ENCODE measurements around the gene MYO3B.
A peak's percentile ranks its signal among the peaks of the same experiment; 100 is the strongest.

The MYO3B gene

DNA sequence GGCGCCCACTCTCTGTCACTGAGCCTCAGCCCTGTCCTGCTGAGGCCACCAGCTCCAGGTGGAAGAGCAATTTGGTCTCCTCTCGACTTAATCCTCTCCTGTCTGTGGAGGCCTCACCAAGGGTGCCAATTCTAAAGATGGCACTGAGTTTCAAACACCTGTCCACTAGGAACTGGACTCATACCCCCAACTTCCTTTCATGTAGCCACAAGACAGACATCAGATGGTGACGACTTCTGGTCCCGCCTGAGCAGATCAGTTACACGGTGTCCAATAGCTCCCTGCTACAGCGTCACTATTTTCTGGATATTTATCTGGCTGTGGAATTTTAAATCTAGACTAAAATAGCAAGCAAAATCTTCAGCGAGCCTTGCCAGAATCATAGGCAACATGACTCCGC is 512.7 kb downstream of the MYO3B start:
- no peak for DNase-seq (ENCODE audit: low read depth)
- H3K4me3 ChIP-seq (ENCODE audit: low read depth, low read length): no peak overlapping the region
- TF ChIP-seq POLR2A (IDR thresholded peaks at IDR 0.05; ENCODE audit: extremely low read depth, insufficient read length) (no peak), MYC (IDR thresholded peaks at IDR 0.05; ENCODE audit: low read depth, low read length) (no peak)
- TF ChIP-seq, protein P1, sequence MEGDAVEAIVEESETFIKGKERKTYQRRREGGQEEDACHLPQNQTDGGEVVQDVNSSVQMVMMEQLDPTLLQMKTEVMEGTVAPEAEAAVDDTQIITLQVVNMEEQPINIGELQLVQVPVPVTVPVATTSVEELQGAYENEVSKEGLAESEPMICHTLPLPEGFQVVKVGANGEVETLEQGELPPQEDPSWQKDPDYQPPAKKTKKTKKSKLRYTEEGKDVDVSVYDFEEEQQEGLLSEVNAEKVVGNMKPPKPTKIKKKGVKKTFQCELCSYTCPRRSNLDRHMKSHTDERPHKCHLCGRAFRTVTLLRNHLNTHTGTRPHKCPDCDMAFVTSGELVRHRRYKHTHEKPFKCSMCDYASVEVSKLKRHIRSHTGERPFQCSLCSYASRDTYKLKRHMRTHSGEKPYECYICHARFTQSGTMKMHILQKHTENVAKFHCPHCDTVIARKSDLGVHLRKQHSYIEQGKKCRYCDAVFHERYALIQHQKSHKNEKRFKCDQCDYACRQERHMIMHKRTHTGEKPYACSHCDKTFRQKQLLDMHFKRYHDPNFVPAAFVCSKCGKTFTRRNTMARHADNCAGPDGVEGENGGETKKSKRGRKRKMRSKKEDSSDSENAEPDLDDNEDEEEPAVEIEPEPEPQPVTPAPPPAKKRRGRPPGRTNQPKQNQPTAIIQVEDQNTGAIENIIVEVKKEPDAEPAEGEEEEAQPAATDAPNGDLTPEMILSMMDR (IDR thresholded peaks at IDR 0.05; ENCODE audit: low read depth, low read length): no peak
- TF ChIP-seq, protein P2, sequence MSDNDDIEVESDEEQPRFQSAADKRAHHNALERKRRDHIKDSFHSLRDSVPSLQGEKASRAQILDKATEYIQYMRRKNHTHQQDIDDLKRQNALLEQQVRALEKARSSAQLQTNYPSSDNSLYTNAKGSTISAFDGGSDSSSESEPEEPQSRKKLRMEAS (IDR thresholded peaks at IDR 0.05; ENCODE audit: low read depth, low read length): no peak

DNA sequence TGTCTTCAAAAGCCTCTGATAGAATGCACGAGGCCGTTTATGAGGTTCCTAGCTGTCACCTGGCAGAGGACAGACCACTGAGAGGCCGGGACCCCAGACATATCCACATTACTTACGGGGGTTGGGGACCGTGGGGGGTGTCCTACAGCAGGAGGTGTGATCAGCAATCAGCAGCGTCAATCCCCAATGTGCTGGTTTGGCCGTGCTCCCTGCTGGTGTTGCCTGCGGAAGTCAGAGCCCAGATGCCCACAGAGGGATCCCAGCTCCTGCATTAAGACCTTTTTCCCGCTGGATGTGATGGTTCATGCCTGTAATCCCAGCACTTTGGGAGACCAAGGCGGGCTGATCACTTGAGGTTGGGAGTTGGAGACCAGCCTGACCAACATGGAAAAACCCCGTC is 516.4 kb downstream of the MYO3B start:
- TF ChIP-seq MYC (IDR thresholded peaks at IDR 0.05; ENCODE audit: low read depth, low read length): no peak
- TF ChIP-seq, protein P2 (IDR thresholded peaks at IDR 0.05; ENCODE audit: low read depth, low read length): no peak
- TF ChIP-seq, protein P1 (IDR thresholded peaks at IDR 0.05; ENCODE audit: low read depth, low read length): no peak
- no peak for TF ChIP-seq POLR2A (IDR thresholded peaks at IDR 0.05; ENCODE audit: extremely low read depth, insufficient read length)
- no peak overlapping the region for H3K4me3 ChIP-seq (ENCODE audit: low read depth, low read length)
- no peak for DNase-seq (ENCODE audit: low read depth)

DNA sequence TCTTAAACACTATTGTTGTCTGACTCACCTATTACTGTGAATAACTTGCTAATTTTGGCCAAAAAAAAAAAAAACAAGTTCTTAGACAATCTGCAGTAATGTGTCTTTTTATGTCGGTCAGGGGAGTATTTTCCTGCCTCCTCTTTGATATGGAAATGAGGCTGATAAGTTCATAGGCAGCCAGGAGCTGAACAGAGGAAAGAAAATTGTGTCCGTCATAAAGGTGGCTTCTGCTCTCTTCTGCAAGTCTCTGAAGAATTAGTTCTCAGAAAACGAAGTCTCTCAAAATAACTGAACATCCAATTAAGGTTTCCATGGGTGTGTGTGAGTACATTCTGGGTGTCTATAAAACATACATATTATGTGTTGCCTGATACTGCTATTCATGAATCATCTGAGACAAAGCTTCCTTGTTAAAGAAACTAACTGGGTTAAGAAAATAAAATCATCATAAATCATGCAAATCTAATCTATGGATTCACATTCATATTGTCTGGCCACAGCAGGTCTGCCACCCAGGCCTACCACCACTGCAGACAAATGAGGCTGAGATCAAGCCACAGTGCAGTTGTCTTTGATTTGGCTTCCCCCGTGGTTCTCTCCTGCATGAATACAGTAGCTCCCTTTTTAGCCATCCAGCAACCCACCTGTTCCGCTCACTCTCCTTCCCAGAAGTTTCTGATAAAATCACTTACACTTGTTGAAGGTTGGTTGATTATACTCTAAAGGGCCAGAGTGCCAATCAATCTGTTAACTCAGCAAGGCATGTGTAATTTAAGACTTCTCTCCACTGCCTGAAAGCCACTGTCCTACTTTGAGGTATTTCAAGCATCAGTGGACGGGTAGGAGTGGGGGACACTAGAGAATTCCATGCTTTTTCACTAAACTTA is 517.8 kb downstream of the MYO3B start:
- no peak overlapping the region for H3K4me3 ChIP-seq (ENCODE audit: low read depth, low read length)
- TF ChIP-seq, protein P1 (IDR thresholded peaks at IDR 0.05; ENCODE audit: low read depth, low read length): no peak
- TF ChIP-seq MYC (IDR thresholded peaks at IDR 0.05; ENCODE audit: low read depth, low read length): no peak
- no peak for DNase-seq (ENCODE audit: low read depth)

DNA sequence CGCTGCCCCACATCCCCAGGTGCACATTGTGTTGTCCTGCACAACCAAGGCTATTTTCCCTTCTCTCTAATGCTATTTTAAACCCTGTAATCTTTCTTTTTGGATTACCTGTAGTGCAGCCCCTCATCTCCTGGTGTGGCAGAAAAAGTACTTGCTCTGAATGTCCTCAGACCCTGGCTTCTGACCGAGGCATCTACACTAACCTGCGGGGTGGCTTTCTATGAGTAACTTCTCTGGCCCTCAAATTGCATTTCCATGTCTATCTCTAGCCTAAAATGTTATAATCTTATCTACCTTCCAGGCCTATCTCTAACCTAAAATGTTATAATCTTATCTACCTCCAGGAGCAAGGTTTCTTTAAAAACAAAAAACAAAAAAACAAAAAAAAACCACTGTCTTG is 519.0 kb downstream of the MYO3B start:
- DNase-seq (ENCODE audit: low read depth): no peak
- TF ChIP-seq, protein P2 (IDR thresholded peaks at IDR 0.05; ENCODE audit: low read depth, low read length): no peak
- no peak for TF ChIP-seq POLR2A (IDR thresholded peaks at IDR 0.05; ENCODE audit: extremely low read depth, insufficient read length)
- no peak overlapping the region for H3K4me3 ChIP-seq (ENCODE audit: low read depth, low read length)

DNA sequence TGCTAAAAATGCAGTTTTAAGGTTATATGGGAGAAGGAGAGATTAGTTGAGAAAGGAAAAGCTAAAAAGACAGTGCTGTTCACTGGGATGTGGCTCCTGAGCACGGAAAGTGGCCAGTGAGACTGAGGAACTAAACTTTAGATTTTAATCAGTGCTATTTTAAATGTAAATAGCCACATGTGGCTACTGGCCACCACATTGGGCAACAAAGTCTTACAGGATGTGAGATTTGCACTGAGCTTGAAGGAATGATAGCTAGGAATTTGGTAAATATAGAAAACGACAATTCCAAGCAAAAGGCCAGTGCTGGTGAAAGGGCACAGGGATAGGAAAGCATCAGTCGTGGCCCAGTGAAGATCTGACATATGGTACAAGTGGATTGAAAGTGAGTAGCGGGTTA is 523.1 kb downstream of the MYO3B start:
- TF ChIP-seq POLR2A (IDR thresholded peaks at IDR 0.05; ENCODE audit: extremely low read depth, insufficient read length) (no peak), MYC (IDR thresholded peaks at IDR 0.05; ENCODE audit: low read depth, low read length) (no peak)
- TF ChIP-seq, protein P2 (IDR thresholded peaks at IDR 0.05; ENCODE audit: low read depth, low read length): no peak
- TF ChIP-seq, protein P1 (IDR thresholded peaks at IDR 0.05; ENCODE audit: low read depth, low read length): no peak
- no peak for DNase-seq (ENCODE audit: low read depth)
- H3K4me3 ChIP-seq (ENCODE audit: low read depth, low read length): no peak overlapping the region

DNA sequence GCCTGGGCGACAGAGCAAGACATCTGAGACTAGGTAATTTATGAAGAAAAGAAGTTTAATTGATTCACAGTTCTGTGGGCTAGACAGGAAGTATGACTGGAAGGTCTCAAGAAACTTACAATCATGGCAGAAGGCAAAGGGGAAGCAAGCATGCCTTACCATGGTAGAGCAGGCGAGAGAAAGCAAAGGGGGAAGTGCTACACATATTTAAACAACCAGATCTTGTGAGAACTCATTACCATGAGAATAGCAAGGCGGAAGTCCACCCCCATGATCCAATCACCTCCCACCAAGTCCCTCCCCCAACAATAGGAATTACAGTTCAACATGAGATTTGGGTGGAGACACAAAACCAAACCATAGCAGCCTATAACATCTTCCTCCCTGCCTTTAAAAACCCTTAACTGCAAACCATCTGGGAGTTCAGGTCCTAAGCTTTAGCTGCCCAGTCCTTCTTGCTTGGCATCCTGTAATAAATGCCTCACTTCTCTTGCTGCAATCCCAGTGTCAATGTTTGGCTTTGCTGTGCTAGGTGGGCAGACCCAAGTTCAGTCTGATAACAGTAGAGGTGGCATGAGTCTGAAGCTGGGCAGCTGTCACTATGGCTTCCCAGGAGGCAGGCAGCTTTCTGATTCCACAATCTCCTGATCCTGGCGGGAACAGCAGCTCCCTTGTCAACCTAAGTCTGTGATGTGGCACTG is 526.0 kb downstream of the MYO3B start:
- no peak overlapping the region for H3K4me3 ChIP-seq (ENCODE audit: low read depth, low read length)
- DNase-seq (ENCODE audit: low read depth): peak; percentile 52
- TF ChIP-seq, protein P1 (IDR thresholded peaks at IDR 0.05; ENCODE audit: low read depth, low read length): no peak
- TF ChIP-seq POLR2A (IDR thresholded peaks at IDR 0.05; ENCODE audit: extremely low read depth, insufficient read length) (no peak), MYC (IDR thresholded peaks at IDR 0.05; ENCODE audit: low read depth, low read length) (no peak)
- TF ChIP-seq, protein P2 (IDR thresholded peaks at IDR 0.05; ENCODE audit: low read depth, low read length): no peak

Measured in NB4 (cell line).